Hematopoietic multipotent progenitor cell treated with erythropoietin and hydrocortisone succinate and interleukin-3 and kit ligand, for 8 days (in vitro differentiated cells): Measurements from ENCODE around the gene PRR12.
A peak's percentile ranks its signal among the peaks of the same experiment; 100 is the strongest.

Experiments used
- DNase-seq: peaks from one replicate; pipeline ENCODE4 v3.0.0-alpha.2; 2015

The PRR12 gene

GRCh38 chr19:49672131-49672919, 81.3 kb downstream of the PRR12 start:
- peak; percentile 71 for DNase-seq
